OCI-LY1 (cell line): Measurements from ENCODE around the gene CIC.

Experiments
- CTCF ChIP-seq: fragments of 200-600 bp; sonication (generic), shearing (Covaris generic); IDR thresholded peaks from 2 replicates; pipeline ENCODE4 v1.5.1; 2017; ENCODE audit warnings: mild to moderate bottlenecking, antibody characterized with exemption, low read length, moderate library complexity, mixed read lengths
- EZH2 ChIP-seq: fragments of 200-600 bp; sonication (generic), shearing (Covaris generic); IDR thresholded peaks from 2 replicates; pipeline ENCODE4 v1.8.0; 2017; ENCODE audit warnings: borderline replicate concordance, mixed run types, mild to moderate bottlenecking, antibody characterized with exemption, low read length, moderate library complexity, mixed read lengths

GRCh38 chr19:42253245-42254088 lies 15.6 kb upstream of the CIC start:
- TF ChIP-seq CTCF (no peak), EZH2 (no peak)
